ENCODE results near the gene MCM5. TPM values are rescaled to one million over a fixed set of nuclear protein-coding genes. Genes with fewer than 3 reads are reported as not detected.

The MCM5 gene
- total and polyA plus RNA-seq, 2 experiments from 2014 or later: 288 to 325 TPM

DNA sequence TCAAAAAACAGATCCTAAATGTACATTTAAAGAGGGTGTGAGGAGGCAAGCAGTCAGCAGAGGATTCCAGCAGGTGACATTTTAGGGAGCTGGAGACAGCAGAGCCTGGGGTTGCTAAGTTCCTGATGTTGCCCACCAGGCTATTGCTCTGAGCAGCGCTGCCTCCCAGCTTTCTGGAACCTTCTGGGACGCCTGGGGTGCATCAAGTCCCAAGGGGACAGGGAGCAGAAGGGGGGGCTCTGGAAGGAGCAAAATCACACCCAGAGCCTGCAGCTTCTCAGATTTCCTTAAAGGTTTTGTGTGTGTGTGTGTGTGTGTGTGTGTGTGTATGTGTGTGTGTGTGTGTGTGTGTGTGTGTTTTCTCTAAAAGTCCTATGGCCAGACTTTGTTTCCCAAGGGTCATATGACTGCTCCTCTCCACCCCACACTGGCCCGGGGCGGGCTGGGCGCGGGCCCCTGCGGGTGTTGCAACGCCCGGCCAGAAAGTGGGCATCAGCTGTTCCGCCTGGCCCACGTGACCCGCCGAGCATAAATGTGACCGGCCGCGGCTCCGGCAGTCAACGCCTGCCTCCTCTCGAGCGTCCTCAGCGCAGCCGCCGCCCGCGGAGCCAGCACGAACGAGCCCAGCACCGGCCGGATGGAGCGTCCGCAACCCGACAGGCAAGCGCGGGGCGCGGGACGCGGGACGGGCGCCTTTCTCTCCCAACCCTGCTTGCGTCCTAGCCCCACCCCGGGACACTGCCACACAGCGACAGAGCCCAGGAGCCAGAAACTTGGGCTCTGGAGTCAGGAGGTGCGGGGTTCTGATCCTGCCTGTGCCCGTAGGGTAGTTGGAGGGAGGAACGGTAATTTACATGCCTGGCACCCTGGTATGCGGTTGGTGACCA, 19.2 kb upstream of the MCM5 start, which contains the start of gene HMOX1:
TSS of gene HMOX1 (plus strand) at position 560 of the 887 bp plus-strand sequence. CDS start at position 638, 78 bp downstream.
- Mint-ChIP-seq H3K9me3 (no peaks in the 10 kb centered on the region), H3K27ac (peak within 1 kb of the TSS; percentile 65; the same call in 1 of the 2 replicates), H3K36me3 (ENCODE audit: low read depth) (peaks cover 27% of the 10 kb centered on the region), H3K4me3 (peak within 1 kb of the TSS; percentile 77), H3K4me1 (peaks cover 56% of the 10 kb centered on the region), H3K27me3 (ENCODE audit: insufficient read depth, low read depth, poor library complexity) (peaks cover 31% of the 10 kb centered on the region)
- Histone ChIP-seq H3K4me3 (peak within 1 kb of the TSS; percentile 76), H3K27ac (ENCODE audit: low read depth) (no peak within 1 kb of the TSS), H3K4me1 (ENCODE audit: insufficient read depth) (peaks cover 61% of the 10 kb centered on the region), H3K9me2 (ENCODE audit: insufficient read depth) (no peaks in the 10 kb centered on the region), H2AFZ (peak within 1 kb of the TSS; percentile 94), H3F3A (replicated peaks; ENCODE audit: low read depth) (peaks cover 36% of the 10 kb centered on the region), H3K4me2 (peak within 1 kb of the TSS; percentile 90), H4K20me1 (replicated peaks; ENCODE audit: insufficient read depth) (no peaks in the 10 kb centered on the region), H3K36me3 (ENCODE audit: insufficient read depth) (no peaks in the 10 kb centered on the region), H3K27me3 (ENCODE audit: insufficient read depth) (no peaks in the 10 kb centered on the region), H3K79me2 (replicated peaks; ENCODE audit: insufficient read depth) (peaks cover 11% of the 10 kb centered on the region)
- ATAC-seq (peak; percentile 73), DNase-seq (ENCODE audit: low spot score) (peak; percentile 91)
- TF ChIP-seq ZNF331 (CRISPR knock-in tag; IDR thresholded peaks at IDR 0.05; ENCODE audit: low read depth) (no peak), JUNB (IDR thresholded peaks at IDR 0.05; ENCODE audit: unreplicated experiment) (no peak), NANOG (IDR thresholded peaks at IDR 0.05; ENCODE audit: borderline replicate concordance) (no peak), ZNF114 (CRISPR knock-in tag; IDR thresholded peaks at IDR 0.05) (no peak), CREB1 (CRISPR knock-in tag; IDR thresholded peaks at IDR 0.05; ENCODE audit: low read depth) (no peak), STAT1 (IDR thresholded peaks at IDR 0.05; ENCODE audit: unreplicated experiment) (no peak), EZH2phosphoT487 (IDR thresholded peaks at IDR 0.05; ENCODE audit: unreplicated experiment) (no peak), POLR2AphosphoS5 (IDR thresholded peaks at IDR 0.05; ENCODE audit: low read depth) (peak; percentile 67), EZH2 (IDR thresholded peaks at IDR 0.05; ENCODE audit: low read depth, unreplicated experiment) (no peak)
- TF ChIP-seq, protein P1, sequence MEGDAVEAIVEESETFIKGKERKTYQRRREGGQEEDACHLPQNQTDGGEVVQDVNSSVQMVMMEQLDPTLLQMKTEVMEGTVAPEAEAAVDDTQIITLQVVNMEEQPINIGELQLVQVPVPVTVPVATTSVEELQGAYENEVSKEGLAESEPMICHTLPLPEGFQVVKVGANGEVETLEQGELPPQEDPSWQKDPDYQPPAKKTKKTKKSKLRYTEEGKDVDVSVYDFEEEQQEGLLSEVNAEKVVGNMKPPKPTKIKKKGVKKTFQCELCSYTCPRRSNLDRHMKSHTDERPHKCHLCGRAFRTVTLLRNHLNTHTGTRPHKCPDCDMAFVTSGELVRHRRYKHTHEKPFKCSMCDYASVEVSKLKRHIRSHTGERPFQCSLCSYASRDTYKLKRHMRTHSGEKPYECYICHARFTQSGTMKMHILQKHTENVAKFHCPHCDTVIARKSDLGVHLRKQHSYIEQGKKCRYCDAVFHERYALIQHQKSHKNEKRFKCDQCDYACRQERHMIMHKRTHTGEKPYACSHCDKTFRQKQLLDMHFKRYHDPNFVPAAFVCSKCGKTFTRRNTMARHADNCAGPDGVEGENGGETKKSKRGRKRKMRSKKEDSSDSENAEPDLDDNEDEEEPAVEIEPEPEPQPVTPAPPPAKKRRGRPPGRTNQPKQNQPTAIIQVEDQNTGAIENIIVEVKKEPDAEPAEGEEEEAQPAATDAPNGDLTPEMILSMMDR (conservative IDR thresholded peaks at IDR 0.05; ENCODE audit: low read depth in 2 of 2): peak in 1 of 2 experiments; percentile 34; a peak in 2 of 4 replicates
- TF ChIP-seq, protein P2, sequence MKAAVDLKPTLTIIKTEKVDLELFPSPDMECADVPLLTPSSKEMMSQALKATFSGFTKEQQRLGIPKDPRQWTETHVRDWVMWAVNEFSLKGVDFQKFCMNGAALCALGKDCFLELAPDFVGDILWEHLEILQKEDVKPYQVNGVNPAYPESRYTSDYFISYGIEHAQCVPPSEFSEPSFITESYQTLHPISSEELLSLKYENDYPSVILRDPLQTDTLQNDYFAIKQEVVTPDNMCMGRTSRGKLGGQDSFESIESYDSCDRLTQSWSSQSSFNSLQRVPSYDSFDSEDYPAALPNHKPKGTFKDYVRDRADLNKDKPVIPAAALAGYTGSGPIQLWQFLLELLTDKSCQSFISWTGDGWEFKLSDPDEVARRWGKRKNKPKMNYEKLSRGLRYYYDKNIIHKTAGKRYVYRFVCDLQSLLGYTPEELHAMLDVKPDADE (IDR thresholded peaks at IDR 0.05): no peak
- TF ChIP-seq, protein P3, sequence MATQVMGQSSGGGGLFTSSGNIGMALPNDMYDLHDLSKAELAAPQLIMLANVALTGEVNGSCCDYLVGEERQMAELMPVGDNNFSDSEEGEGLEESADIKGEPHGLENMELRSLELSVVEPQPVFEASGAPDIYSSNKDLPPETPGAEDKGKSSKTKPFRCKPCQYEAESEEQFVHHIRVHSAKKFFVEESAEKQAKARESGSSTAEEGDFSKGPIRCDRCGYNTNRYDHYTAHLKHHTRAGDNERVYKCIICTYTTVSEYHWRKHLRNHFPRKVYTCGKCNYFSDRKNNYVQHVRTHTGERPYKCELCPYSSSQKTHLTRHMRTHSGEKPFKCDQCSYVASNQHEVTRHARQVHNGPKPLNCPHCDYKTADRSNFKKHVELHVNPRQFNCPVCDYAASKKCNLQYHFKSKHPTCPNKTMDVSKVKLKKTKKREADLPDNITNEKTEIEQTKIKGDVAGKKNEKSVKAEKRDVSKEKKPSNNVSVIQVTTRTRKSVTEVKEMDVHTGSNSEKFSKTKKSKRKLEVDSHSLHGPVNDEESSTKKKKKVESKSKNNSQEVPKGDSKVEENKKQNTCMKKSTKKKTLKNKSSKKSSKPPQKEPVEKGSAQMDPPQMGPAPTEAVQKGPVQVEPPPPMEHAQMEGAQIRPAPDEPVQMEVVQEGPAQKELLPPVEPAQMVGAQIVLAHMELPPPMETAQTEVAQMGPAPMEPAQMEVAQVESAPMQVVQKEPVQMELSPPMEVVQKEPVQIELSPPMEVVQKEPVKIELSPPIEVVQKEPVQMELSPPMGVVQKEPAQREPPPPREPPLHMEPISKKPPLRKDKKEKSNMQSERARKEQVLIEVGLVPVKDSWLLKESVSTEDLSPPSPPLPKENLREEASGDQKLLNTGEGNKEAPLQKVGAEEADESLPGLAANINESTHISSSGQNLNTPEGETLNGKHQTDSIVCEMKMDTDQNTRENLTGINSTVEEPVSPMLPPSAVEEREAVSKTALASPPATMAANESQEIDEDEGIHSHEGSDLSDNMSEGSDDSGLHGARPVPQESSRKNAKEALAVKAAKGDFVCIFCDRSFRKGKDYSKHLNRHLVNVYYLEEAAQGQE (IDR thresholded peaks at IDR 0.05; ENCODE audit: unreplicated experiment): no peak
- TF ChIP-seq, protein P4, sequence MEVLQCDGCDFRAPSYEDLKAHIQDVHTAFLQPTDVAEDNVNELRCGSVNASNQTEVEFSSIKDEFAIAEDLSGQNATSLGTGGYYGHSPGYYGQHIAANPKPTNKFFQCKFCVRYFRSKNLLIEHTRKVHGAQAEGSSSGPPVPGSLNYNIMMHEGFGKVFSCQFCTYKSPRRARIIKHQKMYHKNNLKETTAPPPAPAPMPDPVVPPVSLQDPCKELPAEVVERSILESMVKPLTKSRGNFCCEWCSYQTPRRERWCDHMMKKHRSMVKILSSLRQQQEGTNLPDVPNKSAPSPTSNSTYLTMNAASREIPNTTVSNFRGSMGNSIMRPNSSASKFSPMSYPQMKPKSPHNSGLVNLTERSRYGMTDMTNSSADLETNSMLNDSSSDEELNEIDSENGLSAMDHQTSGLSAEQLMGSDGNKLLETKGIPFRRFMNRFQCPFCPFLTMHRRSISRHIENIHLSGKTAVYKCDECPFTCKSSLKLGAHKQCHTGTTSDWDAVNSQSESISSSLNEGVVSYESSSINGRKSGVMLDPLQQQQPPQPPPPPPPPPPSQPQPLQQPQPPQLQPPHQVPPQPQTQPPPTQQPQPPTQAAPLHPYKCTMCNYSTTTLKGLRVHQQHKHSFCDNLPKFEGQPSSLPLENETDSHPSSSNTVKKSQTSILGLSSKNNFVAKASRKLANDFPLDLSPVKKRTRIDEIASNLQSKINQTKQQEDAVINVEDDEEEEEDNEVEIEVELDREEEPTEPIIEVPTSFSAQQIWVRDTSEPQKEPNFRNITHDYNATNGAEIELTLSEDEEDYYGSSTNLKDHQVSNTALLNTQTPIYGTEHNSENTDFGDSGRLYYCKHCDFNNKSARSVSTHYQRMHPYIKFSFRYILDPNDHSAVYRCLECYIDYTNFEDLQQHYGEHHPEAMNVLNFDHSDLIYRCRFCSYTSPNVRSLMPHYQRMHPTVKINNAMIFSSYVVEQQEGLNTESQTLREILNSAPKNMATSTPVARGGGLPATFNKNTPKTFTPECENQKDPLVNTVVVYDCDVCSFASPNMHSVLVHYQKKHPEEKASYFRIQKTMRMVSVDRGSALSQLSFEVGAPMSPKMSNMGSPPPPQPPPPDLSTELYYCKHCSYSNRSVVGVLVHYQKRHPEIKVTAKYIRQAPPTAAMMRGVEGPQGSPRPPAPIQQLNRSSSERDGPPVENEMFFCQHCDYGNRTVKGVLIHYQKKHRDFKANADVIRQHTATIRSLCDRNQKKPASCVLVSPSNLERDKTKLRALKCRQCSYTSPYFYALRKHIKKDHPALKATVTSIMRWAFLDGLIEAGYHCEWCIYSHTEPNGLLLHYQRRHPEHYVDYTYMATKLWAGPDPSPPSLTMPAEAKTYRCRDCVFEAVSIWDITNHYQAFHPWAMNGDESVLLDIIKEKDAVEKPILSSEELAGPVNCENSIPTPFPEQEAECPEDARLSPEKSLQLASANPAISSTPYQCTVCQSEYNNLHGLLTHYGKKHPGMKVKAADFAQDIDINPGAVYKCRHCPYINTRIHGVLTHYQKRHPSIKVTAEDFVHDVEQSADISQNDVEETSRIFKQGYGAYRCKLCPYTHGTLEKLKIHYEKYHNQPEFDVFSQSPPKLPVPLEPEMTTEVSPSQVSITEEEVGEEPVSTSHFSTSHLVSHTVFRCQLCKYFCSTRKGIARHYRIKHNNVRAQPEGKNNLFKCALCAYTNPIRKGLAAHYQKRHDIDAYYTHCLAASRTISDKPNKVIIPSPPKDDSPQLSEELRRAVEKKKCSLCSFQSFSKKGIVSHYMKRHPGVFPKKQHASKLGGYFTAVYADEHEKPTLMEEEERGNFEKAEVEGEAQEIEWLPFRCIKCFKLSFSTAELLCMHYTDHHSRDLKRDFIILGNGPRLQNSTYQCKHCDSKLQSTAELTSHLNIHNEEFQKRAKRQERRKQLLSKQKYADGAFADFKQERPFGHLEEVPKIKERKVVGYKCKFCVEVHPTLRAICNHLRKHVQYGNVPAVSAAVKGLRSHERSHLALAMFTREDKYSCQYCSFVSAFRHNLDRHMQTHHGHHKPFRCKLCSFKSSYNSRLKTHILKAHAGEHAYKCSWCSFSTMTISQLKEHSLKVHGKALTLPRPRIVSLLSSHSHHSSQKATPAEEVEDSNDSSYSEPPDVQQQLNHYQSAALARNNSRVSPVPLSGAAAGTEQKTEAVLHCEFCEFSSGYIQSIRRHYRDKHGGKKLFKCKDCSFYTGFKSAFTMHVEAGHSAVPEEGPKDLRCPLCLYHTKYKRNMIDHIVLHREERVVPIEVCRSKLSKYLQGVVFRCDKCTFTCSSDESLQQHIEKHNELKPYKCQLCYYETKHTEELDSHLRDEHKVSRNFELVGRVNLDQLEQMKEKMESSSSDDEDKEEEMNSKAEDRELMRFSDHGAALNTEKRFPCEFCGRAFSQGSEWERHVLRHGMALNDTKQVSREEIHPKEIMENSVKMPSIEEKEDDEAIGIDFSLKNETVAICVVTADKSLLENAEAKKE (CRISPR knock-in tag; IDR thresholded peaks at IDR 0.05): no peak

Measured in GM23338 (cell line).